ENCODE results near the gene SOX2.

DNA sequence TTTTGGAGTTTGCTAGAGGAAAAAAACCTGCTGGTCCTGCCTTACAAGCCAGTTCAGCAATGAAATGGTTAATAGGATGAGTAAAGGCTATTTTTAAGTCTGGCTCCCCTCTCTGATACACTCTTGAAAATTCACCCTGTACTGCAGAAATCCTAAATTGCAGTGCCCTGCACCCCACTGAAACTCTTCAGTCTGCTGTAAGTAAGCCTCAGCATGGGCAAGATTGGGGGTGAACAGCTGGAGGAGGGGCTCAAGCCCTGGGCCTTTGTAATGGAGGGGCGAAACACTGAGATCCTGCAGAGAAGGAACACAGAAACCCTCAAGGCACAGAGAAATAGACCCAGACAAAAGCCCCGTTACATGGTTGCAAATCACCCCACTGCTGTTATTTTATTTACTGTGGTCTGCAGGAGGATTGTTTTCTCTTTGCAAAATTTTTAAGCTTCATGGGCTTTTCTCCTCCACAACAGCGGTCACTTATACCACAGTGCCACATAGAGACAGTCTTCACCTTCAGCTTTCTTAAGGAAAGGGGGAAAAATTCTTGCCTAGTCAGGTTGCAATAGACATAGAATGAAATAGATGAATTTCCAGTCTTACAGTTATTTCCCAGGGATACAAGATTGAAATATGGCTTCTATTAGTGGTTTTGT is 45.0 kb downstream of the SOX2 start:
- TF ChIP-seq, protein P1, sequence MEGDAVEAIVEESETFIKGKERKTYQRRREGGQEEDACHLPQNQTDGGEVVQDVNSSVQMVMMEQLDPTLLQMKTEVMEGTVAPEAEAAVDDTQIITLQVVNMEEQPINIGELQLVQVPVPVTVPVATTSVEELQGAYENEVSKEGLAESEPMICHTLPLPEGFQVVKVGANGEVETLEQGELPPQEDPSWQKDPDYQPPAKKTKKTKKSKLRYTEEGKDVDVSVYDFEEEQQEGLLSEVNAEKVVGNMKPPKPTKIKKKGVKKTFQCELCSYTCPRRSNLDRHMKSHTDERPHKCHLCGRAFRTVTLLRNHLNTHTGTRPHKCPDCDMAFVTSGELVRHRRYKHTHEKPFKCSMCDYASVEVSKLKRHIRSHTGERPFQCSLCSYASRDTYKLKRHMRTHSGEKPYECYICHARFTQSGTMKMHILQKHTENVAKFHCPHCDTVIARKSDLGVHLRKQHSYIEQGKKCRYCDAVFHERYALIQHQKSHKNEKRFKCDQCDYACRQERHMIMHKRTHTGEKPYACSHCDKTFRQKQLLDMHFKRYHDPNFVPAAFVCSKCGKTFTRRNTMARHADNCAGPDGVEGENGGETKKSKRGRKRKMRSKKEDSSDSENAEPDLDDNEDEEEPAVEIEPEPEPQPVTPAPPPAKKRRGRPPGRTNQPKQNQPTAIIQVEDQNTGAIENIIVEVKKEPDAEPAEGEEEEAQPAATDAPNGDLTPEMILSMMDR (IDR thresholded peaks at IDR 0.05), result no peak
- no peak for TF ChIP-seq POLR2A (IDR thresholded peaks at IDR 0.05)
